ENCODE results near the gene ADORA3.

Gene ADORA3

GRCh38 chr1:111515291-111516004, 12.0 kb upstream of the ADORA3 start:
- H3K27ac ChIP-seq, result no peak overlapping the region
- no peak for TF ChIP-seq ZFX (IDR thresholded peaks at IDR 0.05; ENCODE audit: borderline replicate concordance)
- TF ChIP-seq CTCF (IDR thresholded peaks at IDR 0.05), result no peak

GRCh38 chr1:111513410-111514020, 10.1 kb upstream of the ADORA3 start:
- TF ChIP-seq CTCF (IDR thresholded peaks at IDR 0.05), result no peak
- TF ChIP-seq ZFX (IDR thresholded peaks at IDR 0.05; ENCODE audit: borderline replicate concordance), result no peak

GRCh38 chr1:111512931-111513330, 9.5 kb upstream of the ADORA3 start:
- TF ChIP-seq CTCF (IDR thresholded peaks at IDR 0.05) (no peak), ZFX (IDR thresholded peaks at IDR 0.05; ENCODE audit: borderline replicate concordance) (no peak)

More at GRCh38 chr1:111513410-111514020, 10.1 kb upstream of the ADORA3 start:
- no peak overlapping the region for H3K27ac ChIP-seq

GRCh38 chr1:111512132-111512889, 8.9 kb upstream of the ADORA3 start:
- no peak overlapping the region for H3K27ac ChIP-seq
- no peak for TF ChIP-seq ZFX (IDR thresholded peaks at IDR 0.05; ENCODE audit: borderline replicate concordance)
- TF ChIP-seq CTCF (IDR thresholded peaks at IDR 0.05), result no peak

More at GRCh38 chr1:111512931-111513330, 9.5 kb upstream of the ADORA3 start:
- H3K27ac ChIP-seq, result no peak overlapping the region

- TF ChIP-seq ZFX (IDR thresholded peaks at IDR 0.05; ENCODE audit: borderline replicate concordance) (no peak), CTCF (IDR thresholded peaks at IDR 0.05) (no peak)
- no peak overlapping the region for H3K27ac ChIP-seq
Measured at GRCh38 chr1:111511370-111511769, 7.9 kb upstream of the ADORA3 start.

GRCh38 chr1:111509997-111510375, 6.6 kb upstream of the ADORA3 start:
- H3K27ac ChIP-seq, result no peak overlapping the region
- TF ChIP-seq ZFX (IDR thresholded peaks at IDR 0.05; ENCODE audit: borderline replicate concordance) (no peak), CTCF (IDR thresholded peaks at IDR 0.05) (no peak)

Measured in 22Rv1 (cell line).